ENCODE data around the gene TNFSF9. TPM values are rescaled to one million over a fixed set of nuclear protein-coding genes. Genes with fewer than 3 reads are reported as not detected.

The TNFSF9 gene
- total and polyA plus RNA-seq, 8 donors = 0.20 to 10.2 (median 0.40) TPM

GRCh38 chr19:6529351-6529750 lies 1.5 kb upstream of the TNFSF9 start:
- DNase-seq (no peak), ATAC-seq (no peak)
- H3K4me3 ChIP-seq = no peak overlapping the region
- no peak overlapping the region for H3K27ac ChIP-seq
- no peaks in the 10 kb centered on the region for H3K9me3 ChIP-seq
- peaks cover 4 to 41% of the 10 kb centered on the region in 2 donors for H3K4me1 ChIP-seq
- H3K27me3 ChIP-seq = peaks cover 0 to 22% of the 10 kb centered on the region in 2 donors
- H3K36me3 ChIP-seq = no peaks in the 10 kb centered on the region
- intact Hi-C loops (cut with DNase I) = no loop called here
- TF ChIP-seq CTCF (IDR thresholded peaks at IDR 0.05) = no peak

GRCh38 chr19:6529937-6530385 lies 865 bp upstream of the TNFSF9 start:
- DNase-seq = no peak
- no peak overlapping the region for H3K27ac ChIP-seq
- peaks cover 4 to 41% of the 10 kb centered on the region in 2 donors for H3K4me1 ChIP-seq
- H3K9me3 ChIP-seq = no peaks in the 10 kb centered on the region
- no peak for ATAC-seq
- TF ChIP-seq CTCF (IDR thresholded peaks at IDR 0.05) = no peak
- intact Hi-C loops (cut with DNase I) = no loop called here
- H3K4me3 ChIP-seq = peak overlapping the region in 1 of 2 donors; percentile 56
- peaks cover 0 to 4% of the 10 kb centered on the region in 2 donors for H3K36me3 ChIP-seq
- peaks cover 0 to 22% of the 10 kb centered on the region in 2 donors for H3K27me3 ChIP-seq

- ATAC-seq (peak; percentile 1), DNase-seq (no peak)
- peak overlapping the region in 1 of 2 donors; percentile 77 for H3K27ac ChIP-seq
- peaks cover 4 to 41% of the 10 kb centered on the region in 2 donors for H3K4me1 ChIP-seq
- intact Hi-C loops (cut with DNase I) = no loop called here
- H3K27me3 ChIP-seq = peaks cover 0 to 22% of the 10 kb centered on the region in 2 donors
- H3K36me3 ChIP-seq = peaks cover 0 to 13% of the 10 kb centered on the region in 2 donors
- TF ChIP-seq CTCF (IDR thresholded peaks at IDR 0.05) = no peak
- peaks cover 0 to 4% of the 10 kb centered on the region in 2 donors for H3K9me3 ChIP-seq
- peak overlapping the region; percentile 46 to 56 for H3K4me3 ChIP-seq
Observed at GRCh38 chr19:6531163-6531955, 533 bp downstream of the TNFSF9 start.

GRCh38 chr19:6531956-6532243 lies 1.1 kb downstream of the TNFSF9 start:
- ATAC-seq (no peak), DNase-seq (no peak)
- Histone ChIP-seq H3K4me3 (peak overlapping the region; percentile 46 to 56), H3K27ac (no peak overlapping the region), H3K4me1 (peaks cover 4 to 41% of the 10 kb centered on the region in 2 donors), H3K27me3 (peaks cover 0 to 22% of the 10 kb centered on the region in 2 donors), H3K36me3 (peaks cover 0 to 13% of the 10 kb centered on the region in 2 donors), H3K9me3 (peaks cover 0 to 4% of the 10 kb centered on the region in 2 donors)
- intact Hi-C loops (cut with DNase I) = no loop called here
- TF ChIP-seq CTCF (IDR thresholded peaks at IDR 0.05) = no peak

GRCh38 chr19:6532244-6532999 lies 1.6 kb downstream of the TNFSF9 start:
- intact Hi-C loops (cut with DNase I) = no loop called here
- Histone ChIP-seq H3K27me3 (peaks cover 0 to 22% of the 10 kb centered on the region in 2 donors), H3K36me3 (peaks cover 0 to 13% of the 10 kb centered on the region in 2 donors), H3K4me3 (peak overlapping the region in 1 of 2 donors; percentile 56), H3K9me3 (peaks cover 0 to 4% of the 10 kb centered on the region in 2 donors), H3K4me1 (peaks cover 4 to 41% of the 10 kb centered on the region in 2 donors), H3K27ac (no peak overlapping the region)
- no peak for DNase-seq
- no peak for TF ChIP-seq CTCF (IDR thresholded peaks at IDR 0.05)
- no peak for ATAC-seq

All from left lung (tissue), 10 donors.